ENCODE results near the gene FARS2.

Gene FARS2

GRCh38 chr6:5379647-5380242 lies 118.4 kb downstream of the FARS2 start:
- DNase-seq, result no peak

GRCh38 chr6:5383856-5384255 lies 122.5 kb downstream of the FARS2 start:
- no peak for DNase-seq

- DNase-seq, result no peak
Measured at GRCh38 chr6:5384276-5384675, 123.0 kb downstream of the FARS2 start.

- DNase-seq, result no peak
Measured at GRCh38 chr6:5388326-5388725, 127.0 kb downstream of the FARS2 start.

GRCh38 chr6:5389086-5389745 lies 127.9 kb downstream of the FARS2 start:
- no peak for DNase-seq

GRCh38 chr6:5390177-5390576 lies 128.9 kb downstream of the FARS2 start:
- DNase-seq, result no peak

GRCh38 chr6:5394280-5394679 lies 133.0 kb downstream of the FARS2 start:
- DNase-seq, result no peak

GRCh38 chr6:5395719-5396118 lies 134.4 kb downstream of the FARS2 start:
- no peak for DNase-seq

- DNase-seq, result peak in 1 of 14 donors; percentile 4
Measured at GRCh38 chr6:5398530-5398929, 137.2 kb downstream of the FARS2 start.

- no peak for DNase-seq
Measured at GRCh38 chr6:5399391-5399790, 138.1 kb downstream of the FARS2 start.

- DNase-seq, result no peak
Measured at GRCh38 chr6:5401845-5402738, 140.8 kb downstream of the FARS2 start.

GRCh38 chr6:5403076-5403475 lies 141.8 kb downstream of the FARS2 start:
- no peak for DNase-seq

- DNase-seq, result no peak
Measured at GRCh38 chr6:5403609-5404008, 142.3 kb downstream of the FARS2 start.

- no peak for DNase-seq
Measured at GRCh38 chr6:5405976-5406375, 144.7 kb downstream of the FARS2 start.

GRCh38 chr6:5411414-5411813 lies 150.1 kb downstream of the FARS2 start:
- no peak for DNase-seq

GRCh38 chr6:5412017-5412416 lies 150.7 kb downstream of the FARS2 start:
- no peak for DNase-seq

- no peak for DNase-seq
Measured at GRCh38 chr6:5412663-5413062, 151.3 kb downstream of the FARS2 start.

GRCh38 chr6:5416250-5416649 lies 154.9 kb downstream of the FARS2 start:
- no peak for DNase-seq

GRCh38 chr6:5422321-5422915 lies 161.1 kb downstream of the FARS2 start:
- DNase-seq, result peak in 1 of 14 donors; percentile 3

- DNase-seq, result no peak
Measured at GRCh38 chr6:5423251-5423650, 161.9 kb downstream of the FARS2 start.

- DNase-seq, result no peak
Measured at GRCh38 chr6:5424726-5425125, 163.4 kb downstream of the FARS2 start.

- DNase-seq, result no peak
Measured at GRCh38 chr6:5425267-5425666, 164.0 kb downstream of the FARS2 start.

- no peak for DNase-seq
Measured at GRCh38 chr6:5425797-5426196, 164.5 kb downstream of the FARS2 start.
